Measurements from ENCODE around the gene RAB18.
"Not testable (repeated sequence)": the region's sequence is repeated elsewhere in the genome, so short reads cannot be mapped to it uniquely, and the experiment has no call there.

RAB18 gene

GRCh38 chr10:27504808-27505460, 830 bp downstream of the RAB18 start:
- no peak for DNase-seq (ENCODE audit: low read depth in 3 of 3)

GRCh38 chr10:27505537-27505936, 1.4 kb downstream of the RAB18 start:
- not testable (repeated sequence) for DNase-seq (ENCODE audit: low read depth in 3 of 3)

- DNase-seq (ENCODE audit: low read depth in 3 of 3): no peak
Measured at GRCh38 chr10:27506280-27506679, 2.2 kb downstream of the RAB18 start.

GRCh38 chr10:27512548-27512947, 8.4 kb downstream of the RAB18 start:
- DNase-seq (ENCODE audit: low read depth in 3 of 3): no peak

GRCh38 chr10:27513451-27514191, 9.5 kb downstream of the RAB18 start:
- DNase-seq (ENCODE audit: low read depth in 3 of 3): no peak

GRCh38 chr10:27514243-27514642, 10.1 kb downstream of the RAB18 start:
- no peak for DNase-seq (ENCODE audit: low read depth in 3 of 3)

- DNase-seq (ENCODE audit: low read depth in 3 of 3): no peak
Measured at GRCh38 chr10:27518261-27518660, 14.2 kb downstream of the RAB18 start.

GRCh38 chr10:27525819-27526218, 21.7 kb downstream of the RAB18 start:
- no peak for DNase-seq (ENCODE audit: low read depth in 3 of 3)

- no peak for DNase-seq (ENCODE audit: low read depth in 3 of 3)
Measured at GRCh38 chr10:27526242-27526641, 22.1 kb downstream of the RAB18 start.

- no peak for DNase-seq (ENCODE audit: low read depth in 3 of 3)
Measured at GRCh38 chr10:27527666-27528295, 23.7 kb downstream of the RAB18 start.

- DNase-seq (ENCODE audit: low read depth in 3 of 3): no peak
Measured at GRCh38 chr10:27529010-27529783, 25.1 kb downstream of the RAB18 start.

GRCh38 chr10:27530477-27530876, 26.4 kb downstream of the RAB18 start:
- no peak for DNase-seq (ENCODE audit: low read depth in 3 of 3)

GRCh38 chr10:27531336-27531847, 27.3 kb downstream of the RAB18 start:
- no peak for DNase-seq (ENCODE audit: low read depth in 3 of 3)

GRCh38 chr10:27534161-27534700, 30.1 kb downstream of the RAB18 start:
- DNase-seq (ENCODE audit: low read depth in 3 of 3): no peak

GRCh38 chr10:27535317-27535716, 31.2 kb downstream of the RAB18 start:
- no peak for DNase-seq (ENCODE audit: low read depth in 3 of 3)

GRCh38 chr10:27536437-27536836, 32.3 kb downstream of the RAB18 start:
- DNase-seq (ENCODE audit: low read depth in 3 of 3): no peak

GRCh38 chr10:27537166-27537565, 33.1 kb downstream of the RAB18 start:
- no peak for DNase-seq (ENCODE audit: low read depth in 3 of 3)

GRCh38 chr10:27537787-27538186, 33.7 kb downstream of the RAB18 start:
- no peak for DNase-seq (ENCODE audit: low read depth in 3 of 3)

GRCh38 chr10:27540672-27541071, 36.6 kb downstream of the RAB18 start:
- DNase-seq (ENCODE audit: low read depth in 3 of 3): no peak

GRCh38 chr10:27541796-27542729, 38.0 kb downstream of the RAB18 start:
- DNase-seq (ENCODE audit: low read depth in 3 of 3): no peak

- DNase-seq (ENCODE audit: low read depth in 3 of 3): no peak
Measured at GRCh38 chr10:27542812-27543211, 38.7 kb downstream of the RAB18 start.
